Smooth muscle cell (in vitro differentiated cells): Measurements from ENCODE around the gene TRDMT1. TPM values are rescaled to one million over a fixed set of nuclear protein-coding genes. Genes with fewer than 3 reads are reported as not detected.

Experiments used
- DNase-seq: peaks from one replicate; lab custom pipeline; 2025; ENCODE audit not compliant: unreplicated experiment; lab: John Stamatoyannopoulos, UW
- H2AFZ ChIP-seq: fragments of 200-600 bp; sonication (generic); 2 replicates; pipeline ENCODE4 v1.6.0; 2016; ENCODE audit warnings: antibody characterized with exemption, low read depth, mild to moderate bottlenecking
- H3F3A ChIP-seq: fragments of 200-600 bp; sonication (generic); 2 replicates; pipeline ENCODE4 v1.6.0; 2017; ENCODE audit warnings: antibody characterized with exemption, low read depth
- H3K27ac ChIP-seq: fragments of 200-600 bp; sonication (generic); 2 replicates; pipeline ENCODE4 v1.5.1; 2016; ENCODE audit warnings: low read depth, mild to moderate bottlenecking
- H3K27me3 ChIP-seq: fragments of 200-600 bp; sonication (generic); 2 replicates; pipeline ENCODE4 v1.6.1; 2016; ENCODE audit warnings: low read depth, mild to moderate bottlenecking
- H3K36me3 ChIP-seq: fragments of 200-600 bp; sonication (generic); 2 replicates; pipeline ENCODE4 v1.5.1; 2016; ENCODE audit warnings: low read depth
- H3K4me1 ChIP-seq: fragments of 200-600 bp; sonication (generic); 2 replicates; pipeline ENCODE4 v1.5.1; 2016; ENCODE audit warnings: low read depth
- H3K4me2 ChIP-seq: fragments of 200-600 bp; sonication (generic); 2 replicates; pipeline ENCODE4 v1.6.0; 2016; ENCODE audit warnings: mild to moderate bottlenecking
- H3K4me3 ChIP-seq: fragments of 200-600 bp; sonication (generic); 2 replicates; pipeline ENCODE4 v1.5.1; 2016; ENCODE audit warnings: mild to moderate bottlenecking
- H3K79me2 ChIP-seq: fragments of 200-600 bp; sonication (generic); 2 replicates; pipeline ENCODE4 v1.6.0; 2016; ENCODE audit warnings: low read depth, mild to moderate bottlenecking
- H3K9ac ChIP-seq: fragments of 200-600 bp; sonication (generic); 2 replicates; pipeline ENCODE4 v1.6.0; 2016; ENCODE audit warnings: low read depth
- H3K9me3 ChIP-seq: fragments of 200-600 bp; sonication (generic); replicated peaks from 2 replicates; pipeline ENCODE4 v1.5.1; 2016; ENCODE audit warnings: low read depth
- H4K20me1 ChIP-seq: fragments of 200-600 bp; sonication (generic); 2 replicates; pipeline ENCODE4 v1.6.0; 2016; ENCODE audit warnings: low read depth
- WGBS: methylation state at CpG from one replicate; pipeline ENCODE4 v1.1.7; 2016; ENCODE audit warnings: low lambda C conversion rate; 5-methylcytosine and 5-hydroxymethylcytosine counted together
- polyA plus RNA-seq: library from polyadenylated mRNA; unstranded; fragments of >200 nt; fragmentation: Nextera tagmentation; extraction: Ambion mirVana; gene quantifications from 2 replicates; pipeline ENCODE4 v1.2.1, GENCODE V29; 2016
- total RNA-seq: library from RNA; depleted of rRNA; stranded (reverse); fragments of >200 nt; gene quantifications from 2 replicates; pipeline ENCODE4 v1.2.3, GENCODE V29; 2014
- TF ChIP-seq, protein P1 (sequence below): fragments of 200-600 bp; sonication (generic); IDR thresholded peaks from 2 replicates; pipeline ENCODE4 v1.5.1; 2017; ENCODE audit warnings: borderline replicate concordance, mild to moderate bottlenecking, antibody characterized with exemption; ENCODE audit not compliant: insufficient read depth, poor library complexity, severe bottlenecking

The TRDMT1 gene
- total and polyA plus RNA-seq, 2 experiments from 2014 or later, result 2.5 to 7.3 TPM

DNA sequence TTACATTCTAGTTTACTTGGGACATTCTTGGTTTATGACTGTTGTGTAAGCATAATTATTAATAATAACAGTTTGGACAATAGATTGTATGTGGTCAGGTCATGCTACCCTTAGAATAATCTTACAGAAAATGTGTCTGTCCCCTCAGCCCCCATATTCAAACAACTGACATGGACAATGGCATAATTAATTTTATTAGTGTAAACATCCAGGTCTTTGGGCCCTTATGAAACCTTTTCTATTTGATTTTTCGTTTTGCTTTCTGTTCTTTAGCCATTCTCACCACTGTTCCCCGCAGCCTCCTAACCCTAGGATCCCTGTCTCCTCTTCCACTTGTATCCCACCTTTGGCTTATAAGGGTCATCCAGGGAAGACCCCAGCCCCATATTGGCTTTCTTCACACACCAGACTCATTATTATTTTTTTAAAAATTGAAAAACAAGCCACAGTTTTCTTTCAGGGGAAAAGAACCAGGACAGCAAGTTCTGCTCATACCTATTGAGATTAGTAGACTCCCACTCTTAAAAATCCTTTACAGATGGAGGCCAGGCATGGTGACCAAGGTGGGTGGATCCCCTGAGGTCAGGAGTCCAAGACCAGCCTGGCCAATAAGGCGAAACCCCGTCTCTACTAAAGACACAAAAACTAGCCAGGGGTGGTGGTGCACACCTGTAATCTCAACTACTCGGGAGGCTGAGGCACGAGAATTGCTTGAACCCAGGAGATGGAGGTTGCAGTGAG lies 38.0 kb upstream of the TRDMT1 start:
- Histone ChIP-seq H3K9ac (no peak overlapping the region), H2AFZ (no peak overlapping the region), H3K36me3 (peaks cover 28% of the 10 kb centered on the region), H3K27me3 (no peaks in the 10 kb centered on the region), H3K27ac (peak overlapping the region; percentile 99), H3K79me2 (peaks cover 10% of the 10 kb centered on the region), H4K20me1 (peaks cover 43% of the 10 kb centered on the region), H3K4me2 (no peak overlapping the region), H3K4me3 (no peak overlapping the region), H3F3A (peaks cover 40% of the 10 kb centered on the region), H3K4me1 (no peaks in the 10 kb centered on the region), H3K9me3 (no peaks in the 10 kb centered on the region)
- 94% methylated on average over 6 of the region's 6 CpGs for WGBS
- TF ChIP-seq, protein P1, sequence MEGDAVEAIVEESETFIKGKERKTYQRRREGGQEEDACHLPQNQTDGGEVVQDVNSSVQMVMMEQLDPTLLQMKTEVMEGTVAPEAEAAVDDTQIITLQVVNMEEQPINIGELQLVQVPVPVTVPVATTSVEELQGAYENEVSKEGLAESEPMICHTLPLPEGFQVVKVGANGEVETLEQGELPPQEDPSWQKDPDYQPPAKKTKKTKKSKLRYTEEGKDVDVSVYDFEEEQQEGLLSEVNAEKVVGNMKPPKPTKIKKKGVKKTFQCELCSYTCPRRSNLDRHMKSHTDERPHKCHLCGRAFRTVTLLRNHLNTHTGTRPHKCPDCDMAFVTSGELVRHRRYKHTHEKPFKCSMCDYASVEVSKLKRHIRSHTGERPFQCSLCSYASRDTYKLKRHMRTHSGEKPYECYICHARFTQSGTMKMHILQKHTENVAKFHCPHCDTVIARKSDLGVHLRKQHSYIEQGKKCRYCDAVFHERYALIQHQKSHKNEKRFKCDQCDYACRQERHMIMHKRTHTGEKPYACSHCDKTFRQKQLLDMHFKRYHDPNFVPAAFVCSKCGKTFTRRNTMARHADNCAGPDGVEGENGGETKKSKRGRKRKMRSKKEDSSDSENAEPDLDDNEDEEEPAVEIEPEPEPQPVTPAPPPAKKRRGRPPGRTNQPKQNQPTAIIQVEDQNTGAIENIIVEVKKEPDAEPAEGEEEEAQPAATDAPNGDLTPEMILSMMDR, result no peak
- DNase-seq, result no peak

DNA sequence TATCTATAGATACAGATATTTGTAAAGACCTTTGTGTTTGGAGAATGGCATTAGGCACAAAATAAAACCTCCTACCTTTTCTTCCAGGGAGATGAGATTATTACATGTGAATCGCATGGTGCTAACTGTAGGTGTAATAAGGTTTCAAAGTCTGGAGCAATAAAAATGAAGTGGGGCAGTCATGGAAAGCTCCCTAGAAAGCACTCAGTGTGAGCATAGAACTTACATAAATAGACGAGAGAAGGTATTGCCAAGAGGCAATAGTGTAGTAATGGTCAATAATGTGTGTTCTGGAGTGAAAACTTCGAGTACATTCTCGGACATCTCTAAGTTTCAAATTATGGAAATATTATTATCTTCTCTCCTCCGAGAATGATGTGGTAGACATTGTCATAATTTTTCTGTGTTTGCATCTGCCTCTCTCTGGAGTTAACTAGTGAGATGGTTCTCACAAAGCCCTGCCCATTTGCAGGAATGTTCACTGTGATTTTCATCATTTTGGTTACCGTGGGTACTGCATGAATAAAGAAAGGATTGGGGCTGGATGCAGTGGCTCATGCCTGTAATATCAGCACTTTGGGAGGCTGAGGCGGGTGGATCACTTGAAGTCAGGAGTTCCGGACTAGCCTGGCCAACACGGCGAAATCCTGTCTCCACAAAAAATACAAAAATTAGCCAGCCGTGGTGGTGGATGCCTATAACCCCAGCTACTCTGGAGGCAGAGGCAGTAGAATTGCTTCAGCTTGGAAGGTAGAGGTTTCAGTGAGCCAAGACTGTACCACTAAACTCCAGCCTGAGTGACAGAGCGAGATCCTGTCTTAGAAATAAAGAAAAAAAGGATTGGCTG lies 37.2 kb upstream of the TRDMT1 start:
- no peak overlapping the region for H3K9ac ChIP-seq
- no peak for DNase-seq
- H3K4me2 ChIP-seq, result no peak overlapping the region

DNA sequence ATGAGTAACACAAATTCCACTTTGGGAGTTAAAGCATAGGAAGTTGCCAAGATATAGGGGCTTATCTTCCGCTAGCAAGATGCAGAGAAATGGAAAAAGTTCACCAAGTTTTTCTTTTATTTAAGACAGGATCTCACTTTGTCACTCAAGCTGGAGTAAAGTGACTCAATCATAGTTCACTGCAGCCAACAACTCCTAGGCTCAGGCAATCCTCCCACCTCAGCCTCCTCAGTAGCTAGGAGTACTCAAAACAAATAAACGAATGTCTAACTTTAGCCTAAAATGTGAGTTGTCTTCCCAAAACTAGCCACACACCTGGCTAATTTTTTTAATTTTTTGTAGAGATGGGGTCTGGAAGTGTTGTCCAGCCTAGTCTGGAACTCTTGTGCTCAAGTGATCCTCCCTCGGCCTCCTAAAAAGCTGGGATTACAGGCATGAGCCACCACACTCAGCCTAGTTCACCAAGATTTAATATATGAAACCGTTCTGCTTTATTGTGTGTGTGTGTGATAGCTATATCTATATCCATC lies 36.5 kb upstream of the TRDMT1 start:
- H3K4me3 ChIP-seq, result no peak overlapping the region
- TF ChIP-seq, protein P1, result no peak
- H3K4me2 ChIP-seq, result no peak overlapping the region
- H4K20me1 ChIP-seq, result peaks cover 58% of the 10 kb centered on the region
- no peaks in the 10 kb centered on the region for H3K27me3 ChIP-seq
- peaks cover 35% of the 10 kb centered on the region for H3K36me3 ChIP-seq
- no peak overlapping the region for H2AFZ ChIP-seq
- H3K9me3 ChIP-seq, result no peaks in the 10 kb centered on the region
- WGBS, result 33% methylated on average over 4 of the region's 4 CpGs
- H3F3A ChIP-seq, result peaks cover 56% of the 10 kb centered on the region
- H3K9ac ChIP-seq, result no peak overlapping the region
- no peak for DNase-seq
- H3K27ac ChIP-seq, result peak overlapping the region; percentile 99
- peaks cover 26% of the 10 kb centered on the region for H3K79me2 ChIP-seq
- no peaks in the 10 kb centered on the region for H3K4me1 ChIP-seq

More for the DNA sequence above, 37.2 kb upstream of the TRDMT1 start:
- H3K27ac ChIP-seq, result peak overlapping the region; percentile 99
- peaks cover 19% of the 10 kb centered on the region for H3K79me2 ChIP-seq
- peaks cover 51% of the 10 kb centered on the region for H4K20me1 ChIP-seq
- H3K4me3 ChIP-seq, result no peak overlapping the region
- H3K4me1 ChIP-seq, result no peaks in the 10 kb centered on the region
- TF ChIP-seq, protein P1, result no peak
- H3K36me3 ChIP-seq, result peaks cover 30% of the 10 kb centered on the region
- H3K27me3 ChIP-seq, result no peaks in the 10 kb centered on the region
- H2AFZ ChIP-seq, result no peak overlapping the region
- peaks cover 49% of the 10 kb centered on the region for H3F3A ChIP-seq
- WGBS, result 46% methylated on average over 12 of the region's 12 CpGs
- no peaks in the 10 kb centered on the region for H3K9me3 ChIP-seq
